Stimulated activated CD8-positive, alpha-beta memory T cell treated with anti-CD3 and anti-CD28 coated beads, Interleukin-2, amount 100 ng/mL, for 48 hours (primary cell): ENCODE measurements around the gene PSME1.
A peak's percentile ranks its signal among the peaks of the same experiment; 100 is the strongest.
"Not testable (repeated sequence)": the region's sequence is repeated elsewhere in the genome, so short reads cannot be mapped to it uniquely, and the experiment has no call there.

Experiments
- DNase-seq, 2 donors: peaks; one replicate each; pipeline ENCODE4 v3.0.0-alpha.2; 2020; ENCODE audit warnings: low read depth in 2 of 2

The PSME1 gene

DNA sequence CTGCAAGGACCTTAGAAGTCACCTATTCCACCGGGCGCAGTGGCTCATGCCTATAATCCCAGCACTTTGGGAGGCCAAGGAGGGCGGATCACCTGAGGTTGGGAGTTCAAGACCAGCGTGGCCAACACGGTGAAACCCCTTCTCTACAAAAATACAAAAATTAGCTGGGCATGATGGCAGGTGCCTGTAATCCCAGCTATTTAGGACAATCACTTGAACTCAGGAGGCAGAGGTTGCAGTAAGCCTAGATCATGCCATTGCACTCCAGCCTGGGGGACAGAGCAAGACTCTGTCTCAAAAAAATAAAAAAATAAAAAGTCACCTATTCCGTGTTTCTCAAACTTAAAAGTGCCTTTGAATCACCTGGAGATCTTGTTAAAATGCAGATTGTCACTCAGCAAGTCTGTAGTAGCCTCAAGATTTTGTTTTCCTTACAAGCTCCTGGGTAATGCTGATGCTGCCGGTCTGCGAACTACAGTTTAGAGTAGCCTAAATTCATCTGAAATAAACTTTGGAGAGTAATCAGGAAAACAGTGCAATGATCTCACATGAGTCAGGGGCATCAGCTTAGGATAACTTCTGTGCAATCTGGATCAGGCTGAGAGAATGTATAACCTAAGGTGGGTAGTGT lies 30.3 kb upstream of the PSME1 start:
- DNase-seq: not testable (repeated sequence)

- no peak for DNase-seq
Observed at GRCh38 chr14:24106672-24107271, 29.2 kb upstream of the PSME1 start.

DNA sequence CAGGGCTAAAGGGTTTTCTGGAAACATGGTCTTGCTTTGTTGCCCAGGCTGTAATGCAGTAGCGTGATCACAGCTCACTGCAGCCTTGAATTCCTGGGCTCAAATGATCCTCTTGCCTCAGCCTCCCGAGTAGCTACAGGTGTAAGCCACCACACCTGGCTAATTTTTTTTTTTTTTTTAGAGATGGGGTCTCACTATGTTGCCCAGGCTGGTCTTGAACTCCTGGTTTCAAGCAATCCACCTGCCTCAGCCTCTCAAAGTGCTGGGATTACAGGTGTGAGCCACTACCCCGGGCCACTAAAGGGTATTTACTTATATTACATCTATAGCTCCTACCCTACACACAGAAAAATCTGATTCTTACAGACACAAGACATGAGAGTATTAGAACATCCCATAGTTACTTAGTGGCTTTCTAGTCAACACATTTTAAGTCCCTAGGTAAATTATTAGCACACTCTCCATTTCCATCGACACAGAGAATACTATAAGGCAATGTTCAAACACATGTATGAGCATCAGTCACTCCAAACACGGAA lies 27.6 kb upstream of the PSME1 start:
- DNase-seq: no peak

GRCh38 chr14:24110060-24110459 lies 25.9 kb upstream of the PSME1 start:
- DNase-seq: no peak

DNA sequence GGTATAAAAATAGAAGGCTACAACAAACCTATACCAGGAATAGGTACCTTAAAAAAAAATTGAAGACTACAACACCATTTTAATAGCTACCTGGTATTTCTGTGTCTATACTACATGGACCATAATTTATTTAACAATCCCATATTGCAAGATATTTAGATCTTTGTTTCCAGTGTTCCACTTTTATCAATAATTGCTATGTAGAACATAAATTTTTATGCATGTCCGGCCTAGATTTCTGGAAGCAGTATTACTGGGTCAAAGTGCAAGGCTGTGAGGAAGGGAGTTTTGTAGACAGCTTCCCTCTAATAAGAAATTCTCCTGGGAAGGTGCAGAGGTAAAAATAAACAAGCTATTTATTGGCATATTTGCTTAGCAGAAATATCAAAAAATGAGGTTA lies 25.5 kb upstream of the PSME1 start:
- DNase-seq: no peak

GRCh38 chr14:24113379-24113800 lies 22.6 kb upstream of the PSME1 start:
- no peak for DNase-seq

GRCh38 chr14:24113801-24114531 lies 22.0 kb upstream of the PSME1 start:
- DNase-seq: peak; percentile 74 to 77

DNA sequence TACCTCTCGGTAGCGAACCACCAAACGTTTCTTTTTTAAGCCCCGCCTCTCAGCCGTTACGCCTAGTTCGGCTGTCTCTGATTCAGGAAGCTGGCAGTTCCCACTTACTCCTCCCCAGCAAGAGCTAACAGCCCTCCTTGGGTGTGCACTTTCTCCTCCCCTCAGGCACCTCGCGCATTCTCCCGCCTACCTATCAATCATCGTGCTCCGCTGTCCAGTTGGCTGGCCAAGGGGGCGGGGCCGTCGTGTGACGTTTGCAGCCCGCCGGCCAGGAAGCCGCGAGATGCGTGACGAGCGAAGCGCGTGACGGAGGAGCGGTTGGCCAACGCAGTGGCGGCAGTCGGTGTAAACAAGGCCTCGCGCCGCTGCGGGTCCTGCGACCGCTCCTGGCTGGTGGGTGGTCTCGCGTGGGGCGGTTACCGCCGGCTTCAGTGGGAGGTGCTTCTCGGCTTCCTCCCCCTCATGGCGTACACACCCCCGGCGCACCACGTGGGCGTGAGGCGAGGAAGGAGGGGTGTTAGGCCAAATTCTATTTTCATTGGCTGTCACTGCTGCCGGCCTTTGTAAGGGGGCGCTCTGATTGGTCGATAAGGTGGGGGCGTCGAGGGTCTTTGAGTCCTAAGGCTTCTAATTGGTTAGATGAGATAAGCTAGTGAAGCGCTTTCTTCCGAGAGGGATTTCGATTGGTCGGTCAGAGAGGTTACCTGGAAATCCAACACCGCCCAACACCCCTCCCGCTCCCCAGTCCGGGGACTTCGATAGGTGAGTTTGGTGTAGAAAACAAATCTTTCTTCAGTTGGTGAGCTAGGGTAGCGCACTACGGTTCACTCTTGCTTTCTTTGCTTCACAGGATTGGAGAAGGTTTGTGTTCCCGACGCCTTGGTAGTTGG lies 21.2 kb upstream of the PSME1 start, which contains the start of the genes DCAF11 and NRL:
TSS of gene DCAF11 (plus strand) at position 246 of the 890 bp plus-strand sequence. CDS start 818 bp downstream, outside the sequence.
TSS of gene NRL (minus strand) at position 418 of the 890 bp plus-strand sequence. CDS start 32,101 bp downstream, outside the sequence.
- DNase-seq: peak; percentile 97

- no peak for DNase-seq
Observed at GRCh38 chr14:24115422-24116127, 20.4 kb upstream of the PSME1 start.

- no peak for DNase-seq
Observed at GRCh38 chr14:24116128-24116814, 19.7 kb upstream of the PSME1 start.

DNA sequence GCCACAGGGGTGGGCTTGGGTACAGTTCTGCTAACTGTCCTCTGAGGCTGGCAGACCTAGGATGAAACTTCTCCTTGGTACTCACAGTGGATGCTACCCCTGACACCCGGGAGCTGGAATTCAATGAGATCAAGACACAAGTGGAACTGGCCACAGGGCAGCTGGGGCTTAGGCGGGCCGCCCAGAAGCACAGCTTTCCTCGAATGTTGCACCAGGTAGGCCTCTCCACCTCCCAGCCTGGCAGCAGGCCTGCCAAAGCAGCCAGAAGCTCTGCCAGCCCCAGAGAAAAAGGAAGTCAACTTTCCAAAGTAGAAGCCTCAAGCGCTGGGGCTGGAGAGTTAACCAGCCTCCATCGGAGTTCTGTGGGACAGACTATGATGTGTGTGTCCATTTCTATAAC lies 18.8 kb upstream of the PSME1 start:
- DNase-seq: no peak

DNA sequence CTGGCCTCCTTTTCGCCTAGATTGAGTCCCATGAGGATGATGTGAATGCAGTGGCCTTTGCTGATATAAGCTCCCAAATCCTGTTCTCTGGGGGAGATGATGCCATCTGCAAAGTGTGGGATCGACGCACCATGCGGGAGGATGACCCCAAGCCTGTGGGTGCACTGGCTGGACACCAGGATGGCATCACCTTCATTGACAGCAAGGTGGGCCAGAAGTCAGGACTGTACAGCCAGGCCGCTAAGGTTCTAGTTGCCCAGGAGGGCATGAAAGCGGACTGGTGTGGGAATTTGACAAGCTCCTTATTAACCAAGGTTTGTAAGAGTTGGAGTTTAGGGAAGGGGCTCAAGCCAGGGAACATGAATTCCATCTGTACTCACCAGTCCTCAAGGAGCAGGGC lies 16.3 kb upstream of the PSME1 start:
- DNase-seq: no peak

GRCh38 chr14:24121210-24121609 lies 14.8 kb upstream of the PSME1 start:
- no peak for DNase-seq

GRCh38 chr14:24122416-24122815 lies 13.6 kb upstream of the PSME1 start:
- no peak for DNase-seq

DNA sequence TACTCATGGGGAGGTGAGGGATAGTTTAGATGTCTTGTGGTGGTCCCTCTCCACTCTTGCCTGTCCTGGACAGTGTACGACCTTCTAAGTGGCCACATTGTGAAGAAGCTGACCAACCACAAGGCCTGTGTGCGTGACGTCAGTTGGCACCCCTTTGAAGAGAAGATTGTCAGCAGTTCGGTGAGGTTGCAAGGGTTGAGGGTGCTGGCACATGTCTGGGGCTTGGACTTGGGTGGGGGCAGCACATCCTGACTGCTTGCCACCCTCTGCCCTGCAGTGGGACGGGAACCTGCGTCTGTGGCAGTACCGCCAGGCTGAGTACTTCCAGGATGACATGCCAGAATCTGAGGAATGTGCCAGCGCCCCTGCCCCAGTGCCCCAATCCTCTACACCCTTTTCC lies 13.1 kb upstream of the PSME1 start:
- DNase-seq: no peak

GRCh38 chr14:24123424-24124417 lies 12.3 kb upstream of the PSME1 start:
- no peak for DNase-seq

DNA sequence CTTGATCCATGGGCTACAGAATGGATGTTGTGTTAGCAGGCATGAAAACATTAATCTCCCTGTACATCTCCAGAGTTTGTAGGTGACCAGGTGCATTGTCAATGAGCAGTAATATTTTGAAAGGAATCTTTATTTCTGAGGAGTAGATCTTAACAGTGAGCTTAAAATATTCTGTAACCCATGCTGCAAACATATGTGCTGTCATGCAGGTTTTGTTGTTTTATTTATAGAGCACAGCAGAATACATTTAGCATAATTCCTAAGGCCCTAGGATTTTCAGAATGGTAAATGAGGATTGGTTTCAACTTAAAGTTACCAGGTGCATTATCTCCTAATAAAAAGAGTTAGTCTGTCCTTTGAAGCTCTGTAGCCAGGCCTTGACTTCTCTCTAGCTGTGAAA lies 9.1 kb upstream of the PSME1 start:
- no peak for DNase-seq

DNA sequence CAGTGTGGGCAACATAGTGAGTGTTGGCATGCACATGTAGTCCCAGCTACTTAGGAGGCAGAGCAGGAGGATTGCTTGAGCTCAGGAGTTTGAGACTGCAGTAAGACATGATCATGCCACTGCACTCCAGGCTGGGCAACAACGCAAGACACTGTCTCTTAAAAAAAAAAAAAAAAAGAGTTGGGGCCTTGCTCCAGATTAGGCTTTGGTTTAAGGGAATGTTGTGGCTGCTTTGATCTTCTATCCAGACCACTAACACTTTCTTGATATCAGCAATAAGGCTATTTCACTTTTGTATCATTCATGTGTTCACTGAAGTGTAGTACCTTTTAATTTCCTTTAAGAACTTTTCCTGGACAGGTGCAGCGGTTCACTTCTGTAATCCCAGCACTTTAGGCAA lies 8.3 kb upstream of the PSME1 start:
- DNase-seq: no peak

DNA sequence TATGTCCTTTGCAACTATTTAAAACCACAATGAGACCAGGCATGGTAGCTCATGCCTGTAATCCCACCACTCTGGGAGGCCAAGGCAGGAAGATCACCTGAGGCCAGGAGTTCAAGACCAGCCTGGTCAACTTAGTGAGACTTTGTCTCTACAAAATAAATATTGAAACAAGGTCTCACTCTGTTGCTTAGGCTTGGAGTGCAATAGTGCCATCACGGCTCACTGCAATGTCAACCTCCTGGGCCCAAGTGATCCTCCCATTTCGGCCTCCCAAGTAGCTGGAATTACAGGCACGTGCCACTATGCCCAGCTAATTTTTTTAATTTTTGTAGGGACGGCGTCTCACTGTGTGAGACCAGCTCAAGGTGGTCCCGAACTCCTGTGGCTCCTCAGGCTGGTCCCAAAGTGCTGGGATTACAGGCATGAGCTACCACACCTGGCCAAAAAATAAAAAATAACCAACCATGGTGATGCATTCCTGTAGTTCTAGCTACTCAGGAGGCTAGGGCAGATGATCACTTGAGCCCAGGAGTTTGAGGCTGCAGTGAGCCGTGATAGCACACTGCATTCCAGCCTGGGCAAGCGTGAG lies 6.5 kb upstream of the PSME1 start:
- DNase-seq: no peak
